Right lobe of liver (tissue), 6 donors: ENCODE measurements around the gene BAAT. TPM values are rescaled to one million over a fixed set of nuclear protein-coding genes. Genes with fewer than 3 reads are reported as not detected.
A peak's percentile ranks its signal among the peaks of the same experiment; 100 is the strongest.

ENCODE experiments used
- ATAC-seq, 4 donors: fragments of 200-7000 bp; cut with Tn5 transposase; one replicate each; pipeline ENCODE4 v1.9.1; 2020; ENCODE audit warnings: mild to moderate bottlenecking in 4 of 4, moderate library complexity in 4 of 4
- DNase-seq, 3 donors: peaks; one replicate each; pipeline ENCODE4 v3.0.0-alpha.2; 2020
- H3K27ac ChIP-seq, 3 donors: fragments of 200-600 bp; one replicate each; pipeline ENCODE4 v1.8.0; 2022
- H3K27me3 ChIP-seq, 2 donors: fragments of 200-600 bp; one replicate each; pipeline ENCODE4 v1.8.0; 2022
- H3K36me3 ChIP-seq, 4 donors: fragments of 200-600 bp; sonication (generic) in 1 of 4; one replicate each; pipeline versions ENCODE4 v1.5.1 to v1.8.0; 2017 to 2022; ENCODE audit warnings: control low read depth in 1 of 4
- H3K4me1 ChIP-seq, 4 donors: fragments of 200-600 bp; sonication (generic) in 1 of 4; one replicate each; pipeline versions ENCODE4 v1.5.1 to v1.8.0; 2017 to 2022; ENCODE audit warnings: control low read depth in 1 of 4
- H3K4me3 ChIP-seq, 3 donors: fragments of 200-600 bp; one replicate each; pipeline ENCODE4 v1.8.0; 2022
- H3K9me3 ChIP-seq, 4 donors: fragments of 200-600 bp; sonication (generic) in 1 of 4; one replicate each; pipeline versions ENCODE4 v1.5.1 to v1.8.0; 2017 to 2022; ENCODE audit warnings: control low read depth in 1 of 4
- CTCF ChIP-seq, 4 donors: fragments of 200-600 bp in 3 of 4; fragments of 450-650 bp in 1 of 4; IDR thresholded peaks; one replicate each; pipeline versions ENCODE4 v1.5.1 to v1.8.0; 2016 to 2022; ENCODE audit warnings: antibody characterized with exemption in 4 of 4, mild to moderate bottlenecking in 2 of 4
- POLR2A ChIP-seq: fragments of 450-650 bp; IDR thresholded peaks from one replicate; pipeline ENCODE4 v1.6.1; 2017; ENCODE audit warnings: antibody characterized with exemption, mild to moderate bottlenecking
- WGBS: methylation state at CpG from one replicate; pipeline ENCODE4 v1.1.6; 2018; ENCODE audit warnings: low coverage, low lambda C conversion rate; ENCODE audit not compliant: insufficient coverage; ENCODE audit errors: missing lambda C conversion rate; 5-methylcytosine and 5-hydroxymethylcytosine counted together
- intact Hi-C, 2 donors: fragments of 100-400 bp; cut with DNase I; formaldehyde crosslinking; loops; one replicate each; pipeline versions ENCODE4 v1.11.2 to v1.14.1; 2022
- total RNA-seq, 6 experiments: library from RNA; depleted of rRNA in 2 of 6; stranded (reverse); fragments of >200 nt in 2 of 6; fragmentation: NEBNext Ultra II Directional in 3 of 6; extraction: Animal tissue kit (Norgen Biotek cat#: 25700) in 3 of 6; gene quantifications; one replicate each; pipeline versions ENCODE4 v1.1.0 to v1.2.4, GENCODE V29; 2016 to 2023
- donor health status: DM: no; HTN: yes; CAD: no.
- donor health status: DM: no; HTN: no; CAD: no.
- donor health status: DM: no; HTN: no; CAD: no.
- donor health status: DM: no; HTN: yes; CAD: no.
- donor health status: DM: no; HTN: yes; CAD: no.

Gene BAAT
- total RNA-seq, 6 experiments from 2014 or later, result 223 to 648 (median 507) TPM

GRCh38 chr9:101326035-101326434 is 58.8 kb downstream of the BAAT start:
- DNase-seq, result no peak
- Histone ChIP-seq H3K27ac (peak overlapping the region; percentile 63 to 95 (median 95)), H3K27me3 (no peaks in the 10 kb centered on the region), H3K36me3 (no peaks in the 10 kb centered on the region), H3K4me1 (peaks cover 0 to 60% (median 21%) of the 10 kb centered on the region in 4 donors), H3K4me3 (no peak overlapping the region), H3K9me3 (no peaks in the 10 kb centered on the region)
- intact Hi-C loops, result loop anchor here in 1 of 2 donors (5.0 kb wide), 1 partner anchor 116 kb away; no protein-coding TSS in a partner anchor
- TF ChIP-seq CTCF (IDR thresholded peaks at IDR 0.05) (no peak), POLR2A (no peak)
- 13% methylated on average over 1 of the region's 1 CpG for WGBS
- peak; percentile 1 to 13 (median 4) for ATAC-seq

GRCh38 chr9:101325053-101325452 is 59.8 kb downstream of the BAAT start:
- no peak for TF ChIP-seq POLR2A
- TF ChIP-seq CTCF (IDR thresholded peaks at IDR 0.05), result no peak
- no peaks in the 10 kb centered on the region for H3K27me3 ChIP-seq
- ATAC-seq (peak; percentile 18 to 45 (median 30)), DNase-seq (no peak)
- intact Hi-C loops, result loop anchor here in 1 of 2 donors (5.0 kb wide), 1 partner anchor 117 kb away; no protein-coding TSS in a partner anchor
- WGBS, result 48% methylated on average over 2 of the region's 2 CpGs
- no peaks in the 10 kb centered on the region for H3K36me3 ChIP-seq
- no peaks in the 10 kb centered on the region for H3K9me3 ChIP-seq
- H3K4me3 ChIP-seq, result no peak overlapping the region
- H3K27ac ChIP-seq, result peak overlapping the region; percentile 63 to 95 (median 95)
- H3K4me1 ChIP-seq, result peaks cover 0 to 60% (median 21%) of the 10 kb centered on the region in 4 donors

- no peak for TF ChIP-seq CTCF (IDR thresholded peaks at IDR 0.05)
- no peak for TF ChIP-seq POLR2A
- Histone ChIP-seq H3K36me3 (no peaks in the 10 kb centered on the region), H3K27ac (peak overlapping the region; percentile 80 to 95 (median 95)), H3K4me1 (peaks cover 0 to 57% (median 20%) of the 10 kb centered on the region in 4 donors), H3K4me3 (no peak overlapping the region), H3K27me3 (no peaks in the 10 kb centered on the region), H3K9me3 (no peaks in the 10 kb centered on the region)
- intact Hi-C loops, result no loop called here
- ATAC-seq, result peak; percentile 54 to 61 (median 58)
- no peak for DNase-seq
- WGBS, result 43% methylated on average over 3 of the region's 3 CpGs
These were observed 60.5 kb downstream of the BAAT start for GRCh38 chr9:101324245-101324804.

- Histone ChIP-seq H3K27ac (peak overlapping the region; percentile 80 to 95 (median 95)), H3K36me3 (no peaks in the 10 kb centered on the region), H3K27me3 (no peaks in the 10 kb centered on the region), H3K4me3 (no peak overlapping the region), H3K4me1 (peaks cover 0 to 46% (median 17%) of the 10 kb centered on the region in 4 donors), H3K9me3 (no peaks in the 10 kb centered on the region)
- no peak for ATAC-seq
- DNase-seq, result no peak
- intact Hi-C loops, result no loop called here
- 45% methylated on average over 3 of the region's 3 CpGs for WGBS
- no peak for TF ChIP-seq CTCF (IDR thresholded peaks at IDR 0.05)
- no peak for TF ChIP-seq POLR2A
These were observed 61.7 kb downstream of the BAAT start for GRCh38 chr9:101323129-101323528.
